CD8-positive, alpha-beta memory T cell (primary cell): Measurements from ENCODE around the gene SGIP1. TPM values are rescaled to one million over a fixed set of nuclear protein-coding genes. Genes with fewer than 3 reads are reported as not detected.

Experiments
- CTCF ChIA-PET: fragments of 350-600 bp; sonication (Branson Sonifier 250); formaldehyde crosslinking; loops from one replicate; lab custom pipeline; 2021; ENCODE audit warnings: antibody characterized with exemption; lab: Charles Lee
- POLR2A ChIA-PET: fragments of 350-600 bp; sonication (Branson Sonifier 250); formaldehyde crosslinking; loops from one replicate; lab custom pipeline; 2021; ENCODE audit warnings: antibody characterized with exemption; lab: Charles Lee
- DNase-seq, 5 donors: peaks; one replicate each; pipeline versions ENCODE4 v3.0.0 to v3.0.0-alpha.2; 2020 to 2022; ENCODE audit warnings: mixed read lengths in 1 of 5
- H3K27ac ChIP-seq: one replicate; pipeline ENCODE4 v1.7.0; 2013; ENCODE audit warnings: low read depth, mild to moderate bottlenecking, low read length, moderate library complexity
- H3K27me3 ChIP-seq: 2 replicates; pipeline ENCODE4 v1.7.0; 2013; ENCODE audit warnings: low read length, mild to moderate bottlenecking; ENCODE audit not compliant: insufficient read depth, poor library complexity, severe bottlenecking
- H3K36me3 ChIP-seq: 2 replicates; pipeline ENCODE4 v1.7.0; 2013; ENCODE audit warnings: mild to moderate bottlenecking, low read length, moderate library complexity; ENCODE audit not compliant: insufficient read depth
- H3K4me1 ChIP-seq: 2 replicates; pipeline ENCODE4 v1.7.0; 2013; ENCODE audit warnings: mild to moderate bottlenecking, low read length, moderate library complexity; ENCODE audit not compliant: insufficient read depth
- H3K4me3 ChIP-seq: 2 replicates; pipeline ENCODE4 v1.7.0; 2013; ENCODE audit warnings: mild to moderate bottlenecking, low read length
- H3K9me3 ChIP-seq: 2 replicates; pipeline ENCODE4 v1.7.0; 2013; ENCODE audit warnings: mild to moderate bottlenecking, low read length
- H3K27ac Mint-ChIP-seq, 8 donors: one replicate each; pipeline ENCODE4 v1.8.0; 2020 to 2021; ENCODE audit warnings: mixed read lengths in 8 of 8, mild to moderate bottlenecking in 6 of 8, inconsistent platforms in 3 of 8, moderate library complexity in 3 of 8
- H3K27me3 Mint-ChIP-seq, 2 donors: one replicate each; pipeline ENCODE4 v1.8.0; 2020 to 2021; ENCODE audit warnings: mixed read lengths in 2 of 2, mild to moderate bottlenecking in 1 of 2, moderate library complexity in 1 of 2
- H3K36me3 Mint-ChIP-seq, 3 donors: one replicate each; pipeline ENCODE4 v1.8.0; 2020 to 2021; ENCODE audit warnings: mixed read lengths in 3 of 3, inconsistent platforms in 1 of 3, mild to moderate bottlenecking in 1 of 3
- H3K4me1 Mint-ChIP-seq, 3 donors: one replicate each; pipeline ENCODE4 v1.8.0; 2020 to 2021; ENCODE audit warnings: mixed read lengths in 3 of 3, inconsistent platforms in 1 of 3, mild to moderate bottlenecking in 1 of 3
- H3K4me3 Mint-ChIP-seq, 7 donors: one replicate each; pipeline ENCODE4 v1.8.0; 2020 to 2021; ENCODE audit warnings: mixed read lengths in 7 of 7, mild to moderate bottlenecking in 6 of 7, moderate library complexity in 4 of 7, inconsistent platforms in 2 of 7
- H3K9me3 Mint-ChIP-seq, 5 donors: one replicate each; pipeline ENCODE4 v1.8.0; 2020 to 2022; ENCODE audit warnings: mixed read lengths in 5 of 5, mild to moderate bottlenecking in 3 of 5, moderate library complexity in 2 of 5, inconsistent platforms in 1 of 5
- polyA plus RNA-seq: library from polyadenylated mRNA; unstranded; fragments of 300-500 nt; fragmentation: Illumina TruSeq; gene quantifications from one replicate; pipeline ENCODE4 v1.2.3, GENCODE V29; 2021
- total RNA-seq, 2 experiments: library from RNA; stranded (reverse); gene quantifications; one replicate each; pipeline ENCODE4 v1.2.3, GENCODE V29; 2021

SGIP1 gene
- total and polyA plus RNA-seq, 3 experiments from 2014 or later: not detected

DNA sequence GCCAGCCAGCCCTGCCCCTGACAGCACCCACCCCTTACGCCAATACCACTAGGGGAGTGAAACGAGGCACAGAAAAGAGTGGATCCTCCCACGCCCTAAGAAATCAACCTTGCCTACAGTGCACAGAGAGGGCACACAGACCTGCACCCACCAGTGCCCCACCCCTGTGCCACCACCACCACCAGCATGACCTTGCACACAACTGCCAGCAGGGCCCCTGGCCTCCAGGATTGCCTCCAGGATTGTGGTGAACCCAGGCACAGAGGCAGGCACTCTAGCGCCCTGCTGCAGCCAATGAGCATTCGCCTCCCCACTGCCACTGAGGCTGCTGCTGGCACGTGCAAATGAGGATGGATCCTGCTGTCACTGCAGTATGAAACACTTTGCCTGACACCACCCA is 23.5 kb upstream of the SGIP1 start:
- ChIA-PET POLR2A (no interaction called here), CTCF (no interaction called here)
- DNase-seq: no peak
- no peaks in the 10 kb centered on the region for H3K27me3 ChIP-seq
- H3K4me1 ChIP-seq: no peaks in the 10 kb centered on the region
- Mint-ChIP-seq H3K4me1 (no peaks in the 10 kb centered on the region), H3K27ac (no peak overlapping the region), H3K9me3 (peaks cover 0 to 3% (median 0%) of the 10 kb centered on the region in 5 donors), H3K27me3 (peaks cover 38 to 52% of the 10 kb centered on the region in 2 donors), H3K4me3 (no peak overlapping the region), H3K36me3 (no peaks in the 10 kb centered on the region)
- no peaks in the 10 kb centered on the region for H3K9me3 ChIP-seq
- H3K36me3 ChIP-seq: no peaks in the 10 kb centered on the region
- H3K4me3 ChIP-seq: no peak overlapping the region
- H3K27ac ChIP-seq: no peak overlapping the region

GRCh38 chr1:66511118-66511517 is 22.8 kb upstream of the SGIP1 start:
- Histone ChIP-seq H3K27me3 (no peaks in the 10 kb centered on the region), H3K27ac (no peak overlapping the region)

GRCh38 chr1:66517959-66518358 is 16.0 kb upstream of the SGIP1 start:
- peaks cover 7 to 13% of the 10 kb centered on the region in 2 donors for H3K27me3 Mint-ChIP-seq
- CTCF ChIA-PET: no interaction called here

More at GRCh38 chr1:66511118-66511517, 22.8 kb upstream of the SGIP1 start:
- CTCF ChIA-PET: no interaction called here
- H3K36me3 ChIP-seq: no peaks in the 10 kb centered on the region
- no peaks in the 10 kb centered on the region for H3K4me1 Mint-ChIP-seq
- H3K36me3 Mint-ChIP-seq: no peaks in the 10 kb centered on the region
- peaks cover 0 to 3% (median 0%) of the 10 kb centered on the region in 5 donors for H3K9me3 Mint-ChIP-seq
- H3K4me3 ChIP-seq: no peak overlapping the region
- peaks cover 38 to 50% of the 10 kb centered on the region in 2 donors for H3K27me3 Mint-ChIP-seq
- no peak overlapping the region for H3K4me3 Mint-ChIP-seq
- POLR2A ChIA-PET: no interaction called here
- H3K4me1 ChIP-seq: no peaks in the 10 kb centered on the region
- no peaks in the 10 kb centered on the region for H3K9me3 ChIP-seq
- no peak overlapping the region for H3K27ac Mint-ChIP-seq
- no peak for DNase-seq

DNA sequence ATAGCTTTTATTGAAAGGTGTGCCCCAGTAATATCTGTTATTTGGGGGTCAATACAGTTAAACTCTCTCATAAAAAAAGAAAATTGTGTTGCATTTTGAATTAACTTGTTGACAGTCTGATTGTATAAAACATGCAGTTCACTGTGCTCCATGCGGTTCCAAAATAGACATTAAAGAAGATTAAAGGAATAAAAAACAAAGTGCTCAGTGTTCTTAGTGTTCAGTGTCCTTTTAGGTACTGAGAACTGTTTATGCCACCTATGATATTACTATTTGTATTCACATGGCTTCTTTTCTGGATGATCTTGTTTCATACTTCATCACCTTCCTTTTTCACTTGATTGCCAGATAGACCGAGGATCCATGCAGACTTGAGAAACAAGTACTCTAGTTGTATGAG is 15.3 kb upstream of the SGIP1 start:
- ChIA-PET POLR2A (no interaction called here), CTCF (no interaction called here)
- Mint-ChIP-seq H3K9me3 (no peaks in the 10 kb centered on the region), H3K4me1 (no peaks in the 10 kb centered on the region), H3K4me3 (no peak overlapping the region), H3K27ac (no peak overlapping the region), H3K36me3 (no peaks in the 10 kb centered on the region), H3K27me3 (peaks cover 4 to 8% of the 10 kb centered on the region in 2 donors)
- DNase-seq: no peak
- Histone ChIP-seq H3K27ac (no peak overlapping the region), H3K4me3 (no peak overlapping the region), H3K36me3 (no peaks in the 10 kb centered on the region), H3K27me3 (no peaks in the 10 kb centered on the region), H3K9me3 (no peaks in the 10 kb centered on the region), H3K4me1 (no peaks in the 10 kb centered on the region)

More at GRCh38 chr1:66517959-66518358, 16.0 kb upstream of the SGIP1 start:
- Histone ChIP-seq H3K9me3 (no peaks in the 10 kb centered on the region), H3K27me3 (no peaks in the 10 kb centered on the region), H3K36me3 (no peaks in the 10 kb centered on the region), H3K4me3 (no peak overlapping the region), H3K27ac (no peak overlapping the region), H3K4me1 (no peaks in the 10 kb centered on the region)
- no peaks in the 10 kb centered on the region for H3K4me1 Mint-ChIP-seq
- H3K4me3 Mint-ChIP-seq: no peak overlapping the region
- DNase-seq: no peak
- POLR2A ChIA-PET: no interaction called here
- no peaks in the 10 kb centered on the region for H3K36me3 Mint-ChIP-seq
- H3K9me3 Mint-ChIP-seq: peaks cover 0 to 3% (median 0%) of the 10 kb centered on the region in 5 donors
- H3K27ac Mint-ChIP-seq: no peak overlapping the region

- ChIA-PET CTCF (no interaction called here), POLR2A (no interaction called here)
- H3K4me3 Mint-ChIP-seq: no peak overlapping the region
- peaks cover 0 to 5% of the 10 kb centered on the region in 2 donors for H3K27me3 Mint-ChIP-seq
- DNase-seq: no peak
- no peaks in the 10 kb centered on the region for H3K9me3 ChIP-seq
- H3K4me1 ChIP-seq: no peaks in the 10 kb centered on the region
- no peaks in the 10 kb centered on the region for H3K27me3 ChIP-seq
- H3K36me3 Mint-ChIP-seq: no peaks in the 10 kb centered on the region
- no peaks in the 10 kb centered on the region for H3K36me3 ChIP-seq
- no peaks in the 10 kb centered on the region for H3K4me1 Mint-ChIP-seq
- H3K27ac ChIP-seq: no peak overlapping the region
- no peak overlapping the region for H3K4me3 ChIP-seq
- H3K9me3 Mint-ChIP-seq: no peaks in the 10 kb centered on the region
- H3K27ac Mint-ChIP-seq: no peak overlapping the region
Observed at GRCh38 chr1:66519992-66520391, 14.0 kb upstream of the SGIP1 start.

- H3K27me3 ChIP-seq: no peaks in the 10 kb centered on the region
- Mint-ChIP-seq H3K27ac (no peak overlapping the region), H3K9me3 (no peaks in the 10 kb centered on the region), H3K27me3 (peaks cover 0 to 5% of the 10 kb centered on the region in 2 donors), H3K4me3 (no peak overlapping the region), H3K36me3 (no peaks in the 10 kb centered on the region), H3K4me1 (no peaks in the 10 kb centered on the region)
- H3K4me1 ChIP-seq: no peaks in the 10 kb centered on the region
- no peak overlapping the region for H3K4me3 ChIP-seq
- no peaks in the 10 kb centered on the region for H3K36me3 ChIP-seq
- ChIA-PET CTCF (no interaction called here), POLR2A (no interaction called here)
- no peak for DNase-seq
- no peaks in the 10 kb centered on the region for H3K9me3 ChIP-seq
- H3K27ac ChIP-seq: no peak overlapping the region
Observed at GRCh38 chr1:66520655-66521054, 13.3 kb upstream of the SGIP1 start.

DNA sequence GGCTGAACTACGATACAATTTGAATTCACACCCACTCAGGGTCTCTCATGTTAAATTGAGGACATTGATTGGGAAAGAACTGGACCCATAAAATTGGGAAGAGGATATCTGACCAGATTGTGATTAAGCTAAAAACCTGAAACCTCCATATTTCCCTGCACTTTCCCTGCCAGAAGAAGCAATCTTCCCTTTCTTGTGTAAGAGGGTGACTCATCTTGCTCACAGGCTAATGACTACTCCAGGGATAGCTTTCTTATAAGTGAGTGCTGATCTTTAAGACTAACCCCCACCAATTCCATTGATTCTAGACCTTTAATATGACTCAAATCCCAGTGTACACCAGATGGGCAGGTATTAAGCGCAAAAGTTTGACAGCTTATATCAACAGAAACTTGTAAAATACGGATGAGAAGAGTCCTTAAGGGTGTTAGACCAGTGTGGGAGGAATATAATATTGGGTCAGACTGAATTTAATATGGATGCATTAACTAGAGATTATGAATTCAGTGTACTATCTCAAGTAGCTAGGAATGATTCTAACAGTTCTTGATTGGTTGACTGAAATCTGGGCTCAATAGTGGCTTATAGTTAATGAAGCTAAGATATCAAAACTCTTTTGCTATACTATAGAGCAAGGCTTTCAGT is 12.1 kb upstream of the SGIP1 start:
- Mint-ChIP-seq H3K27ac (no peak overlapping the region), H3K4me1 (no peaks in the 10 kb centered on the region), H3K4me3 (no peak overlapping the region), H3K36me3 (no peaks in the 10 kb centered on the region), H3K9me3 (no peaks in the 10 kb centered on the region), H3K27me3 (peaks cover 0 to 2% of the 10 kb centered on the region in 2 donors)
- no peaks in the 10 kb centered on the region for H3K9me3 ChIP-seq
- ChIA-PET CTCF (no interaction called here), POLR2A (no interaction called here)
- no peaks in the 10 kb centered on the region for H3K27me3 ChIP-seq
- DNase-seq: no peak
- H3K36me3 ChIP-seq: no peaks in the 10 kb centered on the region
- H3K4me1 ChIP-seq: no peaks in the 10 kb centered on the region
- H3K4me3 ChIP-seq: no peak overlapping the region
- no peak overlapping the region for H3K27ac ChIP-seq

- Mint-ChIP-seq H3K27me3 (peaks cover 0 to 2% of the 10 kb centered on the region in 2 donors), H3K4me1 (no peaks in the 10 kb centered on the region), H3K36me3 (no peaks in the 10 kb centered on the region), H3K27ac (no peak overlapping the region), H3K9me3 (no peaks in the 10 kb centered on the region), H3K4me3 (no peak overlapping the region)
- Histone ChIP-seq H3K27ac (no peak overlapping the region), H3K9me3 (no peaks in the 10 kb centered on the region), H3K27me3 (no peaks in the 10 kb centered on the region), H3K36me3 (no peaks in the 10 kb centered on the region), H3K4me3 (no peak overlapping the region), H3K4me1 (no peaks in the 10 kb centered on the region)
- no peak for DNase-seq
- ChIA-PET CTCF (no interaction called here), POLR2A (no interaction called here)
Observed at GRCh38 chr1:66523562-66523961, 10.4 kb upstream of the SGIP1 start.
